VCaP (cell line): ENCODE data around the gene FBXL19.

Experiments
- H3K27ac ChIP-seq: fragments of 450-650 bp; 2 replicates; pipeline ENCODE4 v1.5.1; 2017
- TF ChIP-seq, protein P1 (sequence below): fragments of 450-650 bp; conservative IDR thresholded peaks from 2 replicates; pipeline ENCODE4 v1.5.1; 2017; ENCODE audit warnings: mild to moderate bottlenecking, moderate library complexity

FBXL19 gene

GRCh38 chr16:30965436-30965835, 42.1 kb downstream of the FBXL19 start:
- TF ChIP-seq, protein P1, sequence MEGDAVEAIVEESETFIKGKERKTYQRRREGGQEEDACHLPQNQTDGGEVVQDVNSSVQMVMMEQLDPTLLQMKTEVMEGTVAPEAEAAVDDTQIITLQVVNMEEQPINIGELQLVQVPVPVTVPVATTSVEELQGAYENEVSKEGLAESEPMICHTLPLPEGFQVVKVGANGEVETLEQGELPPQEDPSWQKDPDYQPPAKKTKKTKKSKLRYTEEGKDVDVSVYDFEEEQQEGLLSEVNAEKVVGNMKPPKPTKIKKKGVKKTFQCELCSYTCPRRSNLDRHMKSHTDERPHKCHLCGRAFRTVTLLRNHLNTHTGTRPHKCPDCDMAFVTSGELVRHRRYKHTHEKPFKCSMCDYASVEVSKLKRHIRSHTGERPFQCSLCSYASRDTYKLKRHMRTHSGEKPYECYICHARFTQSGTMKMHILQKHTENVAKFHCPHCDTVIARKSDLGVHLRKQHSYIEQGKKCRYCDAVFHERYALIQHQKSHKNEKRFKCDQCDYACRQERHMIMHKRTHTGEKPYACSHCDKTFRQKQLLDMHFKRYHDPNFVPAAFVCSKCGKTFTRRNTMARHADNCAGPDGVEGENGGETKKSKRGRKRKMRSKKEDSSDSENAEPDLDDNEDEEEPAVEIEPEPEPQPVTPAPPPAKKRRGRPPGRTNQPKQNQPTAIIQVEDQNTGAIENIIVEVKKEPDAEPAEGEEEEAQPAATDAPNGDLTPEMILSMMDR: no peak

DNA sequence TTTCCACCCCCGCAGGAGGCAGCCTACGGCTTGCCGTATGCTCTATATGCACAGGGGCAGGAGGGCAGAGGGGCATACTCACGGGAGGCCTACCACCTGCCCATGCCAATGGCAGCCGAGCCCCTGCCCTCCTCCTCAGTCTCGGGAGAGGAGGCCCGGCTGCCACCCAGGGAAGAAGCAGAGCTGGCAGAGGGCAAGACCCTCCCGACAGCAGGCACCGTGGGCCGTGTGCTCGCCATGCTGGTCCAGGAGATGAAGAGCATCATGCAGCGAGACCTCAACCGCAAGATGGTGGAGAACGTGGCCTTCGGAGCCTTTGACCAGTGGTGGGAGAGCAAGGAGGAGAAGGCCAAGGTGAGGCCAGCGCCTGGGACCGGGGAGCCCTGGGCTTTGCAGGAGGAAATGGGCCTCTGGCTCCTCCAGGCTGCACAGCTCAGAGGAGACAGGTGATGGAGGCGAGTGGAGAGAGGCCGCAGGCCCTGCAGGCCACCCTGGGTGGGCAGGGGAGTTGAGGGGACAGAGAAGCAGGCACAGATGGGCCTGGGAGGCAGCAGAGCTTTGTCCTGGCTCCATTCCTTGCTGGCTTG, 42.8 kb downstream of the FBXL19 start:
- TF ChIP-seq, protein P1: no peak
- no peak overlapping the region for H3K27ac ChIP-seq

More at GRCh38 chr16:30965436-30965835, 42.1 kb downstream of the FBXL19 start:
- H3K27ac ChIP-seq: no peak overlapping the region

GRCh38 chr16:30967795-30968194, 44.4 kb downstream of the FBXL19 start:
- TF ChIP-seq, protein P1: no peak
- no peak overlapping the region for H3K27ac ChIP-seq

- TF ChIP-seq, protein P1: no peak
- no peak overlapping the region for H3K27ac ChIP-seq
These were observed 46.0 kb downstream of the FBXL19 start for GRCh38 chr16:30969246-30969842.

- H3K27ac ChIP-seq: no peak overlapping the region
- TF ChIP-seq, protein P1: no peak
These were observed 47.9 kb downstream of the FBXL19 start for GRCh38 chr16:30971298-30971697.

DNA sequence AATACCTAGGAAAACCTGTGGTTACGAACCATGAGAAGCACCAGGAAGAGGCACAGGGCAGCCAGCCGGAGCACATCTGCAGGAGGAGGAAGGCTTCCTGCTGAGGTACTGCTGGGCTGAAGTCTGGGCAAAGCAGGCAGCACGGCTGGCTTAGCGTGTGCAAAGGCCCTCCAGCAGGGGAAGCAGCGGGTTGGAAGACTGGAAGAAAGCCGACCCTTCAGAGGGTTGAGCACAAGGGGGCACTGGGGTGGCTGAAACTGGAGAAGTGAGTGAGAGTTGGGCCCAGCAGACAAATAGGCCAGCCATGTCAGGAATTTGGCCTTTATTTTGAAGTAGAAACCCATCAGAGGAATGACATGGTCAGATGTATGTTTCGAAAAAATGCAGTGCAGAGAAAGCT, 49.5 kb downstream of the FBXL19 start:
- TF ChIP-seq, protein P1: no peak
- no peak overlapping the region for H3K27ac ChIP-seq

DNA sequence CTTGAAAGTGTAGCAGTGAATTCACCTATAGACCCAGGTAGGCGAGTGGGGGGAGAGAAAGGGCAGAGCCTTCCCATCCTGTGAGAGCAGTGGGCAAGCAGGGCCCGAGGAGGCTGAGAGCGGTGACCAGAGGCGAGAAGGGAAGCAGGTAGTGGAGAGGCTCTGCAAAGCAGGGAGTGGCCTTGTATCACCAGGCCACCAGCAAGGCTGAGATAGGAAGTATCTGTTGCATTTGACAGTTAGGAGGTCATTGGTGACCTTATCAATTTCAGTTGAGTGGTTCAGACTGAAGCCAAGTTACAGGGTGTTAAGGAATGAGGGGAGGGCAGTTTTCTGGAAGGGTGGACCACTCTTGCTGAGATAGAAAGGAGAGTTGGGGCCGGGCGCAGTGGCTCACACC, 51.0 kb downstream of the FBXL19 start:
- H3K27ac ChIP-seq: no peak overlapping the region
- TF ChIP-seq, protein P1: no peak
